Coronary artery (tissue), 2 donors: ENCODE data around the gene TASP1.

Experiments
- DNase-seq: peaks from one replicate; pipeline ENCODE4 v3.0.0-alpha.2; 2017; ENCODE audit warnings: low spot score
- H3K27ac ChIP-seq, 2 donors: fragments of 200-600 bp; sonication (generic); one replicate each; pipeline ENCODE4 v1.5.1; 2016 to 2019
- H3K4me3 ChIP-seq: fragments of 200-600 bp; sonication (generic); 2 replicates; pipeline ENCODE4 v1.5.1; 2016; ENCODE audit warnings: mild to moderate bottlenecking, moderate library complexity
- CTCF ChIP-seq: fragments of 200-600 bp; sonication (generic); IDR thresholded peaks from one replicate; pipeline ENCODE4 v1.5.1; 2019; ENCODE audit warnings: antibody characterized with exemption

The TASP1 gene

GRCh38 chr20:13457487-13457886, 181.2 kb downstream of the TASP1 start:
- DNase-seq, result no peak
- no peak for TF ChIP-seq CTCF
- no peak overlapping the region for H3K4me3 ChIP-seq
- H3K27ac ChIP-seq, result no peak overlapping the region

GRCh38 chr20:13455713-13456112, 183.0 kb downstream of the TASP1 start:
- H3K27ac ChIP-seq, result no peak overlapping the region
- no peak for TF ChIP-seq CTCF
- no peak overlapping the region for H3K4me3 ChIP-seq
- DNase-seq, result no peak

- H3K4me3 ChIP-seq, result no peak overlapping the region
- H3K27ac ChIP-seq, result no peak overlapping the region
- no peak for DNase-seq
- no peak for TF ChIP-seq CTCF
Observed at GRCh38 chr20:13453367-13453766, 185.4 kb downstream of the TASP1 start.

- Histone ChIP-seq H3K27ac (no peak overlapping the region), H3K4me3 (no peak overlapping the region)
- DNase-seq, result no peak
- TF ChIP-seq CTCF, result no peak
Observed at GRCh38 chr20:13452470-13453124, 186.1 kb downstream of the TASP1 start.

GRCh38 chr20:13449868-13450434, 188.8 kb downstream of the TASP1 start:
- H3K27ac ChIP-seq, result no peak overlapping the region
- no peak for DNase-seq
- no peak overlapping the region for H3K4me3 ChIP-seq
- TF ChIP-seq CTCF, result no peak

GRCh38 chr20:13447385-13448180, 191.1 kb downstream of the TASP1 start:
- no peak for DNase-seq
- TF ChIP-seq CTCF, result no peak
- Histone ChIP-seq H3K4me3 (no peak overlapping the region), H3K27ac (no peak overlapping the region)
